ENCODE data around the gene GTF2H2C. TPM values are rescaled to one million over a fixed set of nuclear protein-coding genes. Genes with fewer than 3 reads are reported as not detected.
"Not testable (repeated sequence)": the region's sequence is repeated elsewhere in the genome, so short reads cannot be mapped to it uniquely, and the experiment has no call there.

Gene GTF2H2C
- total RNA-seq, 2 experiments from 2014 or later: 44.9 to 60.1 TPM

- BruUV-seq (replicated peaks): no TSS peak
- Histone ChIP-seq H3K4me2 (ENCODE audit: low read length) (no peak overlapping the region), H4K20me1 (ENCODE audit: insufficient read depth, low read length) (no peaks in the 10 kb centered on the region), H3K4me3 (ENCODE audit: low read depth, low read length, poor library complexity, severe bottlenecking) (no peak overlapping the region), H3K36me3 (ENCODE audit: insufficient read depth, low read length) (no peaks in the 10 kb centered on the region), H3K9me2 (ENCODE audit: insufficient read depth, low read length) (no peaks in the 10 kb centered on the region), H3K4me1 (ENCODE audit: insufficient read depth, low read length, poor library complexity, severe bottlenecking) (no peaks in the 10 kb centered on the region), H3K79me2 (ENCODE audit: insufficient read depth, low read depth, low read length) (no peaks in the 10 kb centered on the region), H3K9me3 (ENCODE audit: low read length) (no peaks in the 10 kb centered on the region), H3K27ac (ENCODE audit: low read depth, low read length, poor library complexity, severe bottlenecking) (no peak overlapping the region), H2AFZ (ENCODE audit: low read length) (no peak overlapping the region)
- DNase-seq (ENCODE audit: low spot score): no peak
- intact Hi-C loops (cut with micrococcal nuclease; ENCODE audit: unreplicated experiment): no loop called here
- CTCF ChIA-PET (ENCODE audit: unreplicated experiment): no interaction called here
- TF ChIP-seq EZH2phosphoT487 (IDR thresholded peaks at IDR 0.05; ENCODE audit: borderline replicate concordance, low read depth, low read length) (no peak), CTCF (conservative IDR thresholded peaks at IDR 0.05; ENCODE audit: low read length) (no peak)
- POLR2A ChIA-PET: no interaction called here
These were observed 29.2 kb upstream of the GTF2H2C start for GRCh38 chr5:69530561-69531405.

- Histone ChIP-seq H3K79me2 (ENCODE audit: insufficient read depth, low read depth, low read length) (no peaks in the 10 kb centered on the region), H3K4me3 (ENCODE audit: low read depth, low read length, poor library complexity, severe bottlenecking) (no peak overlapping the region), H3K27ac (ENCODE audit: low read depth, low read length, poor library complexity, severe bottlenecking) (no peak overlapping the region), H3K4me2 (ENCODE audit: low read length) (no peak overlapping the region), H3K36me3 (ENCODE audit: insufficient read depth, low read length) (no peaks in the 10 kb centered on the region), H4K20me1 (ENCODE audit: insufficient read depth, low read length) (no peaks in the 10 kb centered on the region), H2AFZ (ENCODE audit: low read length) (no peak overlapping the region), H3K9me2 (ENCODE audit: insufficient read depth, low read length) (no peaks in the 10 kb centered on the region), H3K4me1 (ENCODE audit: insufficient read depth, low read length, poor library complexity, severe bottlenecking) (no peaks in the 10 kb centered on the region), H3K9me3 (ENCODE audit: low read length) (no peaks in the 10 kb centered on the region)
- intact Hi-C loops (cut with micrococcal nuclease; ENCODE audit: unreplicated experiment): no loop called here
- ChIA-PET POLR2A (no interaction called here), CTCF (ENCODE audit: unreplicated experiment) (no interaction called here)
- BruUV-seq (replicated peaks): no TSS peak
- no peak for TF ChIP-seq CTCF (conservative IDR thresholded peaks at IDR 0.05; ENCODE audit: low read length)
- no peak for TF ChIP-seq EZH2phosphoT487 (IDR thresholded peaks at IDR 0.05; ENCODE audit: borderline replicate concordance, low read depth, low read length)
- no peak for DNase-seq (ENCODE audit: low spot score)
These were observed 28.6 kb upstream of the GTF2H2C start for GRCh38 chr5:69531406-69531801.

DNA sequence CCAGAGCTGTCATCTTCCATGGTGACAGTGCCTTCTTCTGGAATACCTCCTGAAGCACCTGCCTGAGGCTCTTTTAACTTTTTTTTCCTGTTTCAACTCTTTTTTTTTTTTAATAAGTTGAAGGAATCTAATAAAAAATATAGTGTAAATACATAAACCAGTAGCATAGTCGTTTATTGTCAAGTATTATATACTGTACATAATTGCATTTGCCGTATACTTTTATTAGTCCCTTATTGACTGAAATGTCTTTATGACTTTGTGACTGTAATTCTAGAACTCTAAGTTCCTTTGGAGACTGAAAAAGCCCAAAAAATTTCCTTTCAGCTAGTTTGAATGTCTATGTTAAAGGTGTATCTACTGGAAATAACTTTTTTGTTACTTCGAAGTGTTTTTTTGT lies 22.1 kb upstream of the GTF2H2C start:
- H3K79me2 ChIP-seq (ENCODE audit: insufficient read depth, low read depth, low read length); DNase-seq (ENCODE audit: low spot score); H3K4me1 ChIP-seq (ENCODE audit: insufficient read depth, low read length, poor library complexity, severe bottlenecking); H3K9me2 ChIP-seq (ENCODE audit: insufficient read depth, low read length); H3K36me3 ChIP-seq (ENCODE audit: insufficient read depth, low read length); H3K9me3 ChIP-seq (ENCODE audit: low read length); H3K27ac ChIP-seq (ENCODE audit: low read depth, low read length, poor library complexity, severe bottlenecking); BruUV-seq (replicated peaks); CTCF ChIA-PET (ENCODE audit: unreplicated experiment); intact Hi-C loops (cut with micrococcal nuclease; ENCODE audit: unreplicated experiment); H3K4me2 ChIP-seq (ENCODE audit: low read length); H3K4me3 ChIP-seq (ENCODE audit: low read depth, low read length, poor library complexity, severe bottlenecking); H4K20me1 ChIP-seq (ENCODE audit: insufficient read depth, low read length); H2AFZ ChIP-seq (ENCODE audit: low read length); POLR2A ChIA-PET: not testable (repeated sequence)

- H2AFZ ChIP-seq (ENCODE audit: low read length); POLR2A ChIA-PET; BruUV-seq (replicated peaks); H3K4me1 ChIP-seq (ENCODE audit: insufficient read depth, low read length, poor library complexity, severe bottlenecking); intact Hi-C loops (cut with micrococcal nuclease; ENCODE audit: unreplicated experiment); H3K9me2 ChIP-seq (ENCODE audit: insufficient read depth, low read length); H3K36me3 ChIP-seq (ENCODE audit: insufficient read depth, low read length); H3K4me3 ChIP-seq (ENCODE audit: low read depth, low read length, poor library complexity, severe bottlenecking); H3K4me2 ChIP-seq (ENCODE audit: low read length); H3K27ac ChIP-seq (ENCODE audit: low read depth, low read length, poor library complexity, severe bottlenecking); H3K9me3 ChIP-seq (ENCODE audit: low read length); H4K20me1 ChIP-seq (ENCODE audit: insufficient read depth, low read length); CTCF ChIA-PET (ENCODE audit: unreplicated experiment); H3K79me2 ChIP-seq (ENCODE audit: insufficient read depth, low read depth, low read length); DNase-seq (ENCODE audit: low spot score): not testable (repeated sequence)
These were observed 21.3 kb upstream of the GTF2H2C start for GRCh38 chr5:69538735-69539134.

- H3K4me2 ChIP-seq (ENCODE audit: low read length); DNase-seq (ENCODE audit: low spot score); BruUV-seq (replicated peaks); POLR2A ChIA-PET; intact Hi-C loops (cut with micrococcal nuclease; ENCODE audit: unreplicated experiment); H3K79me2 ChIP-seq (ENCODE audit: insufficient read depth, low read depth, low read length); H4K20me1 ChIP-seq (ENCODE audit: insufficient read depth, low read length); H3K9me3 ChIP-seq (ENCODE audit: low read length); H3K27ac ChIP-seq (ENCODE audit: low read depth, low read length, poor library complexity, severe bottlenecking); H3K4me3 ChIP-seq (ENCODE audit: low read depth, low read length, poor library complexity, severe bottlenecking); H3K9me2 ChIP-seq (ENCODE audit: insufficient read depth, low read length); H2AFZ ChIP-seq (ENCODE audit: low read length); H3K4me1 ChIP-seq (ENCODE audit: insufficient read depth, low read length, poor library complexity, severe bottlenecking); CTCF ChIA-PET (ENCODE audit: unreplicated experiment); H3K36me3 ChIP-seq (ENCODE audit: insufficient read depth, low read length): not testable (repeated sequence)
These were observed 18.6 kb upstream of the GTF2H2C start for GRCh38 chr5:69541347-69541746.

Data from OCI-LY7 (cell line).